Neuronal stem cell (in vitro differentiated cells): ENCODE results near the gene TMEM179.

Source experiments
- DNase-seq: peaks from one replicate; pipeline ENCODE4 v3.0.0-alpha.2; 2013; ENCODE audit warnings: low spot score
- H2AFZ ChIP-seq: one replicate; pipeline ENCODE4 v1.6.1; 2013; ENCODE audit warnings: mild to moderate bottlenecking, low read length, inconsistent platforms
- H2AK5ac ChIP-seq: 2 replicates; pipeline ENCODE4 v1.6.1; 2013; ENCODE audit warnings: low read depth, mild to moderate bottlenecking, inconsistent platforms, low read length, moderate library complexity, mixed read lengths
- H2BK120ac ChIP-seq: 2 replicates; pipeline ENCODE4 v1.6.1; 2013; ENCODE audit warnings: low read depth, mild to moderate bottlenecking, inconsistent platforms, low read length, moderate library complexity, mixed read lengths
- H2BK12ac ChIP-seq: one replicate; pipeline ENCODE4 v1.6.1; 2013; ENCODE audit warnings: low read length, inconsistent platforms
- H2BK15ac ChIP-seq: 2 replicates; pipeline ENCODE4 v1.6.1; 2013; ENCODE audit warnings: mild to moderate bottlenecking, low read length, inconsistent platforms, mixed read lengths
- H2BK5ac ChIP-seq: one replicate; pipeline ENCODE4 v1.6.1; 2013; ENCODE audit warnings: inconsistent platforms, mild to moderate bottlenecking, low read length, moderate library complexity
- H3K14ac ChIP-seq: one replicate; pipeline ENCODE4 v1.6.1; 2013; ENCODE audit warnings: low read length, inconsistent platforms
- H3K18ac ChIP-seq: 2 replicates; pipeline ENCODE4 v1.6.1; 2013; ENCODE audit warnings: low read length, inconsistent platforms
- H3K23ac ChIP-seq: 2 replicates; pipeline ENCODE4 v1.6.1; 2013; ENCODE audit warnings: low read depth, mild to moderate bottlenecking, mixed read lengths, low read length, inconsistent platforms; ENCODE audit not compliant: poor library complexity
- H3K27ac ChIP-seq: replicated peaks from 3 replicates; pipeline ENCODE4 v1.5.1; 2013; ENCODE audit warnings: low read length, inconsistent platforms
- H3K27me3 ChIP-seq, 3 experiments: 2 replicates each; pipeline ENCODE4 v1.6.1; 2013; ENCODE audit warnings: low read length in 3 of 3, mild to moderate bottlenecking in 2 of 3, inconsistent platforms in 1 of 3, low read depth in 1 of 3, mixed read lengths in 1 of 3, moderate library complexity in 1 of 3; ENCODE audit not compliant: control insufficient read depth in 3 of 3, insufficient read depth in 3 of 3
- H3K36me3 ChIP-seq, 2 donors: replicated peaks in 1 of 2; 2 replicates each; pipeline ENCODE4 v1.6.1; 2013; ENCODE audit warnings: low read length in 2 of 2; ENCODE audit not compliant: control insufficient read depth in 2 of 2, insufficient read depth in 2 of 2
- H3K4ac ChIP-seq: 2 replicates; pipeline ENCODE4 v1.6.1; 2013; ENCODE audit warnings: inconsistent platforms, mild to moderate bottlenecking, low read length, moderate library complexity
- H3K4me1 ChIP-seq, 2 donors: 1 replicate in 1 of 2; 2 replicates in 1 of 2; pipeline ENCODE4 v1.6.1; 2013; ENCODE audit warnings: low read length in 2 of 2, low read depth in 1 of 2; ENCODE audit not compliant: control insufficient read depth in 2 of 2, insufficient read depth in 1 of 2
- H3K4me2 ChIP-seq: one replicate; pipeline ENCODE4 v1.6.1; 2013; ENCODE audit warnings: mild to moderate bottlenecking, low read length, inconsistent platforms; ENCODE audit not compliant: insufficient read depth, poor library complexity, severe bottlenecking
- H3K4me3 ChIP-seq, 2 donors: 2 replicates each; pipeline ENCODE4 v1.5.1; 2013; ENCODE audit warnings: low read length in 2 of 2, mild to moderate bottlenecking in 2 of 2, inconsistent platforms in 1 of 2, moderate library complexity in 1 of 2
- H3K79me1 ChIP-seq: one replicate; pipeline ENCODE4 v1.6.1; 2013; ENCODE audit warnings: low read depth, mild to moderate bottlenecking, inconsistent platforms, low read length, moderate library complexity
- H3K9ac ChIP-seq: one replicate; pipeline ENCODE4 v1.6.1; 2013; ENCODE audit warnings: mild to moderate bottlenecking, low read depth, low read length, inconsistent platforms; ENCODE audit not compliant: poor library complexity
- H3K9me3 ChIP-seq, 2 donors: replicated peaks in 1 of 2; 2 replicates each; pipeline versions ENCODE3 to v1.6.1; 2013; ENCODE audit warnings: low read length in 2 of 2, mild to moderate bottlenecking in 2 of 2, inconsistent platforms in 1 of 2, low read depth in 1 of 2, mixed read lengths in 1 of 2, moderate library complexity in 1 of 2; ENCODE audit not compliant: control insufficient read depth in 2 of 2, insufficient read depth in 1 of 2
- H4K8ac ChIP-seq: one replicate; pipeline ENCODE4 v1.6.1; 2013; ENCODE audit warnings: low read depth, mild to moderate bottlenecking, inconsistent platforms, low read length, moderate library complexity
- H4K91ac ChIP-seq: one replicate; pipeline ENCODE4 v1.6.1; 2013; ENCODE audit warnings: low read length, low read depth, mild to moderate bottlenecking, inconsistent platforms; ENCODE audit not compliant: poor library complexity
- WGBS, 2 donors: extraction: QIAGEN DNeasy Blood & Tissue Kit; methylation state at CpG; one replicate each; pipeline ENCODE4 v1.1.7; 2013; ENCODE audit warnings: missing lambda C conversion rate in 2 of 2, mixed read lengths in 1 of 2; ENCODE audit not compliant: insufficient read length in 2 of 2, insufficient replicate concordance in 1 of 2; ENCODE audit errors: extremely low coverage in 2 of 2; 5-methylcytosine and 5-hydroxymethylcytosine counted together

Gene TMEM179

DNA sequence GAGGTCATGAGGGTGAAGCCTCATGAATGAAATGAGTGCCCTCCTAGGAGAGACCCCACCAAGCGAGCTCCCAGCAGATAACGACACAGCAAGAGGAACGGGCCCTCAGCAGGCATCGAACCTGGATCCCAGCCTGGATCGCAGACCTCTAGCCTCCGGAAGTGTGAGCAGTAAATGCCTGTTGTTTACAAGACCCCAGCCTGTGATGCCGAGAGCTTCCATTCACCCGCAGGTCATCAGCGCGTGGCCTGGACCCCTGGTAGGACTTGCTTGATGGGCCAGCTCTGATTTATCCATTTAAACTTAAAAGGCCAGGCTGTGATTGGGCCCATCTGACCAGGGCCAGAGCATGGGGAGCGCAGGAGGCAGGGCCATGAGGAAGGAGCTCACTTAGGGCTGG, 7.0 kb downstream of the TMEM179 start:
- Histone ChIP-seq H3K9me3 (no peaks in the 10 kb centered on the region), H2BK120ac (no peak overlapping the region), H3K4ac (no peak overlapping the region), H3K79me1 (no peaks in the 10 kb centered on the region), H3K9ac (no peak overlapping the region), H4K91ac (no peak overlapping the region), H2BK12ac (peak overlapping the region; percentile 2), H3K4me1 (peaks cover 3 to 10% of the 10 kb centered on the region in 2 donors), H3K23ac (no peak overlapping the region), H3K4me3 (no peak overlapping the region), H3K14ac (no peak overlapping the region), H3K4me2 (no peak overlapping the region), H3K27me3 (peaks cover 0 to 16% (median 0%) of the 10 kb centered on the region in 3 experiments), H2BK15ac (no peak overlapping the region), H4K8ac (no peak overlapping the region), H2AK5ac (peak overlapping the region; percentile 46), H2BK5ac (no peak overlapping the region), H2AFZ (no peak overlapping the region), H3K36me3 (no peaks in the 10 kb centered on the region), H3K27ac (no peak overlapping the region), H3K18ac (no peak overlapping the region)
- DNase-seq = no peak
- no CpG with 5 or more reads among the region's 11 CpGs for WGBS, 2 donors

DNA sequence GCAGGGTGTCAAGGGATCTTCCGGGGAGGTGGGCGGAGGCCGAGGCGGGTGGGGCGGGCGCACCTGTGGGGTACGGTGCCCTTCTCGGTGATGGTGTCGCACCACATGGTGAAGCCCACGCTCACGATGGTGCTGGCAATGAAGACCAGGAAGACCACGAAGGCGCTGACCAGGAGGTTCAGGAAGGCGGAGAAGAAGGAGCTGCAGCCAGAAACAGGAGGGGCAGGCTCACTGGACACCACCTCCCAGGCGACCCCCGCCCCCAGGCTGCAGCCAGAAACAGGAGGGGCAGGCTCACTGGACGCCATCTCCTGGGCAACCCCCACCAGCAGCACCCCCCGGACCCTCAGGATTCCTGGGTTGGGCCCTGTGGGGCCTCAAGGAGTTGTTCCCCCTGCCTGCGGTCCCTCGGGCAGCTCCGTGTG, 7.6 kb downstream of the TMEM179 start:
- Histone ChIP-seq H3K36me3 (no peaks in the 10 kb centered on the region), H3K9me3 (peaks cover 0 to 1% of the 10 kb centered on the region in 2 donors), H4K8ac (no peak overlapping the region), H3K4me1 (peaks cover 3 to 10% of the 10 kb centered on the region in 2 donors), H2BK12ac (no peak overlapping the region), H2AFZ (no peak overlapping the region), H2AK5ac (no peak overlapping the region), H3K27me3 (peaks cover 0 to 11% (median 3%) of the 10 kb centered on the region in 3 experiments), H3K4me2 (no peak overlapping the region), H3K4me3 (no peak overlapping the region), H3K18ac (no peak overlapping the region), H3K27ac (no peak overlapping the region), H3K23ac (peak overlapping the region; percentile 55), H3K79me1 (peaks cover 2% of the 10 kb centered on the region), H2BK15ac (no peak overlapping the region), H2BK5ac (no peak overlapping the region), H4K91ac (no peak overlapping the region), H3K14ac (peak overlapping the region; percentile 38), H3K4ac (no peak overlapping the region), H3K9ac (no peak overlapping the region), H2BK120ac (no peak overlapping the region)
- no CpG with 5 or more reads among the region's 21 CpGs for WGBS, 2 donors
- DNase-seq = no peak

DNA sequence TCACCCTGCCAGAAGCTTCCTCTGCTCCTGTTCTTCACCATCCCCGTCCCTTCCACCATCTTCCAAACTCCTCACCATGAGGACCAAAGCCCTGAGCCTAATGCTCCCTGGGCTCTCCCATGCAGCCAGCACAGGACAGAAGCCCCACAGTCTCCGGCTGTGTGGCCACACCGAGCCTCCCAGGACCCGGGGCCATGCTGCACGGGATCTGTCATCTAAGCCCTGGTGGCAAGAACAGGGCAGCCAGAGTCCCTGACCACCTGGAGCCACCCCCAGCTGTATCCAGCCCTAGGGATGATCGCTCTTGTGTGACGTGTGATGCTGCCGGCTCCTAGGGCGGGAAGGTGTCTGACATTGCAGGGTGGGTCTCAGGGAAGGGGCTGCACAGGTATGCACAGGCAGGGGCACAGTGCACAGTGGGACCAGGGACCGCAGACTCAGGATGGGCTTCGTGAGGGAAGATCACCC, 8.1 kb downstream of the TMEM179 start:
- Histone ChIP-seq H3K4me2 (no peak overlapping the region), H3K9ac (no peak overlapping the region), H3K27me3 (peaks cover 0 to 11% (median 3%) of the 10 kb centered on the region in 3 experiments), H2AK5ac (peak overlapping the region; percentile 46), H3K23ac (peak overlapping the region; percentile 55), H3K14ac (peak overlapping the region; percentile 38), H2BK12ac (no peak overlapping the region), H3K4ac (no peak overlapping the region), H3K36me3 (no peaks in the 10 kb centered on the region), H3K79me1 (peaks cover 2% of the 10 kb centered on the region), H4K91ac (no peak overlapping the region), H3K9me3 (peaks cover 0 to 2% of the 10 kb centered on the region in 2 donors), H2BK15ac (no peak overlapping the region), H2AFZ (no peak overlapping the region), H3K4me1 (peaks cover 3 to 10% of the 10 kb centered on the region in 2 donors), H4K8ac (no peak overlapping the region), H2BK120ac (no peak overlapping the region), H3K4me3 (no peak overlapping the region), H2BK5ac (no peak overlapping the region), H3K27ac (no peak overlapping the region), H3K18ac (no peak overlapping the region)
- no CpG with 5 or more reads among the region's 11 CpGs for WGBS, 2 donors
- DNase-seq = no peak

DNA sequence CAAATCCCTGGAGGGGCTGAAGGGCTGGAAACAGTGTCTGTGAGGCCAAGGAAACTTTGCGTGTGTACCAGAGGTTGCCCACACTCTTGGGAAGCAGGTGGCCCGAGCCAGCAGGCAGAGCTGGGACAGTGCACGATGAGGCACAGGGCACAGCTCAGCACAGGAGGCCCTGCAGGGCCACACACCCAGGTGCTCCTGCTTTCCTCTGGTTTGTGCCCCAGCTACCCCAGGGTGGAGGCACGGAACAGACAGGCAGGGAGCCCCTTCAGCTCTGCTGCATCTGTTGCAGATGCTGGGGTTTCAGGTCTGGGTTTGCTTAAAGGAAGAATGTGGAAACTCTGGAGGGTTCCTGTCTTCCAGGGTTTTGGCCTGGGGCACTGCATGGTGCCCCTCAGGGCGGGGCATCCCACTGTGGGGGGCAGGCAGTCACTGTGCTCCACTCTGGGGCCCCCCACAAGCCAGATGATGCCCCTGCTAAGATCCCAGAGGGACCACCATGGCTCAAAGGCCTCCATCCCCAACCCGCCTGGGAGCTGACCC, 8.6 kb downstream of the TMEM179 start:
- peaks cover 0 to 2% of the 10 kb centered on the region in 2 donors for H3K9me3 ChIP-seq
- peaks cover 0 to 11% (median 3%) of the 10 kb centered on the region in 3 experiments for H3K27me3 ChIP-seq
- H4K8ac ChIP-seq = no peak overlapping the region
- no peak overlapping the region for H2AFZ ChIP-seq
- H3K14ac ChIP-seq = no peak overlapping the region
- no CpG with 5 or more reads among the region's 6 CpGs for WGBS, 2 donors
- H3K18ac ChIP-seq = no peak overlapping the region
- no peak overlapping the region for H3K9ac ChIP-seq
- H3K36me3 ChIP-seq = no peaks in the 10 kb centered on the region
- H2BK5ac ChIP-seq = no peak overlapping the region
- H2BK12ac ChIP-seq = no peak overlapping the region
- peaks cover 2% of the 10 kb centered on the region for H3K79me1 ChIP-seq
- H3K27ac ChIP-seq = no peak overlapping the region
- DNase-seq = no peak
- no peak overlapping the region for H2BK15ac ChIP-seq
- H3K4me3 ChIP-seq = no peak overlapping the region
- no peak overlapping the region for H4K91ac ChIP-seq
- no peak overlapping the region for H3K23ac ChIP-seq
- no peak overlapping the region for H3K4ac ChIP-seq
- H2AK5ac ChIP-seq = no peak overlapping the region
- H3K4me2 ChIP-seq = no peak overlapping the region
- H2BK120ac ChIP-seq = no peak overlapping the region
- peaks cover 3 to 10% of the 10 kb centered on the region in 2 donors for H3K4me1 ChIP-seq
